H1 (cell line): ENCODE data around the gene STPG1. TPM values are rescaled to one million over a fixed set of nuclear protein-coding genes. Genes with fewer than 3 reads are reported as not detected.

Experiments used
- CTCF ChIA-PET: fragments of 300-600 bp; sonication (Branson Sonifier 250); formaldehyde crosslinking; loops from one replicate; lab custom pipeline; 2021; ENCODE audit not compliant: partially characterized antibody; lab: Charles Lee
- POLR2A ChIA-PET: fragments of 300-600 bp; sonication (Branson Sonifier 250); formaldehyde crosslinking; loops from one replicate; lab custom pipeline; 2021; ENCODE audit warnings: inconsistent platforms; ENCODE audit not compliant: partially characterized antibody; lab: Charles Lee
- DNase-seq, 2 experiments: peaks; one replicate each; pipeline versions ENCODE4 v3.0.0 to v3.0.0-alpha.2; 2010 to 2022; ENCODE audit warnings: low spot score in 2 of 2, low read depth in 1 of 2, mixed read lengths in 1 of 2
- FAIRE-seq: peaks from 2 replicates; lab custom pipeline; 2011; peaks lifted over from hg19 to GRCh38; lab: Jason Lieb, UNC
- H2AFZ ChIP-seq: 2 replicates; pipeline ENCODE4 v1.8.1; 2012; ENCODE audit warnings: low read length, inconsistent platforms
- H2AK5ac ChIP-seq: 2 replicates; pipeline ENCODE4 v1.6.1; 2013; ENCODE audit warnings: low read depth, low read length
- H2BK120ac ChIP-seq: replicated peaks from 2 replicates; pipeline ENCODE3; 2013; ENCODE audit warnings: low read depth, low read length, inconsistent platforms
- H2BK12ac ChIP-seq: 2 replicates; pipeline ENCODE4 v1.6.1; 2013; ENCODE audit warnings: low read depth, low read length
- H2BK15ac ChIP-seq: 2 replicates; pipeline ENCODE4 v1.6.1; 2013; ENCODE audit warnings: low read length
- H2BK20ac ChIP-seq: 2 replicates; pipeline ENCODE4 v1.6.1; 2013; ENCODE audit warnings: low read length
- H2BK5ac ChIP-seq: 2 replicates; pipeline ENCODE4 v1.6.1; 2013; ENCODE audit warnings: low read depth, low read length
- H3K14ac ChIP-seq: 2 replicates; pipeline ENCODE4 v1.6.1; 2013; ENCODE audit warnings: inconsistent platforms; ENCODE audit not compliant: insufficient read length
- H3K18ac ChIP-seq: 2 replicates; pipeline ENCODE4 v1.6.1; 2013; ENCODE audit warnings: low read length; ENCODE audit errors: extremely low read depth
- H3K23ac ChIP-seq: 2 replicates; pipeline ENCODE4 v1.6.1; 2013; ENCODE audit warnings: inconsistent platforms; ENCODE audit not compliant: insufficient read length
- H3K23me2 ChIP-seq: 2 replicates; pipeline ENCODE4 v1.6.1; 2013; ENCODE audit warnings: low read depth, low read length
- H3K27ac ChIP-seq: 2 replicates; pipeline ENCODE4 v1.6.1; 2011; ENCODE audit warnings: low read depth, low read length, inconsistent platforms
- H3K27me3 ChIP-seq, 4 experiments: replicated peaks in 1 of 4; 1 replicate in 1 of 4; 2 replicates in 3 of 4; pipeline versions ENCODE4 v1.6.1 to v1.8.1; 2011 to 2013; ENCODE audit warnings: low read length in 3 of 4, mild to moderate bottlenecking in 3 of 4, inconsistent platforms in 2 of 4, mixed read lengths in 2 of 4, moderate library complexity in 1 of 4; ENCODE audit not compliant: control insufficient read depth in 3 of 4, insufficient read depth in 3 of 4; ENCODE audit errors: extremely low read depth in 1 of 4
- H3K36me3 ChIP-seq, 4 experiments: 2 replicates each; pipeline versions ENCODE4 v1.6.1 to v1.8.1; 2011 to 2013; ENCODE audit warnings: mild to moderate bottlenecking in 4 of 4, low read length in 3 of 4, moderate library complexity in 2 of 4, control low read depth in 1 of 4, inconsistent platforms in 1 of 4; ENCODE audit not compliant: insufficient read depth in 4 of 4, control insufficient read depth in 2 of 4
- H3K4ac ChIP-seq: replicated peaks from 2 replicates; pipeline ENCODE3; 2013; ENCODE audit warnings: low read length, low read depth, mixed read lengths, inconsistent platforms; ENCODE audit not compliant: insufficient read length
- H3K4me1 ChIP-seq, 4 experiments: replicated peaks in 1 of 4; 1 replicate in 1 of 4; 2 replicates in 3 of 4; pipeline versions ENCODE4 v1.6.1 to v1.8.1; 2011 to 2013; ENCODE audit warnings: low read length in 3 of 4, inconsistent platforms in 2 of 4, mixed read lengths in 1 of 4; ENCODE audit not compliant: insufficient read depth in 4 of 4, control insufficient read depth in 3 of 4
- H3K4me2 ChIP-seq, 2 experiments: 2 replicates each; pipeline versions ENCODE4 v1.6.1 to v1.8.1; 2011 to 2013; ENCODE audit warnings: low read depth in 2 of 2, low read length in 2 of 2, control low read depth in 1 of 2, inconsistent platforms in 1 of 2, mild to moderate bottlenecking in 1 of 2; ENCODE audit not compliant: insufficient read depth in 1 of 2
- H3K4me3 ChIP-seq, 4 experiments: fragments of 200-600, 300-600 bp in 1 of 4; sonication (generic), shearing (Covaris generic), sonication (Bioruptor Twin) in 1 of 4; 2 replicates each; pipeline versions ENCODE4 v1.5.1 to v1.8.1; 2011 to 2016; ENCODE audit warnings: low read length in 4 of 4, low read depth in 3 of 4, control low read depth in 2 of 4, inconsistent platforms in 2 of 4, mild to moderate bottlenecking in 2 of 4, mixed read lengths in 1 of 4, moderate library complexity in 1 of 4; ENCODE audit not compliant: insufficient read depth in 2 of 4; ENCODE audit errors: extremely low read depth in 1 of 4
- H3K56ac ChIP-seq: replicated peaks from 2 replicates; pipeline ENCODE3; 2013; ENCODE audit warnings: low read depth, mild to moderate bottlenecking, mixed read lengths, low read length, inconsistent platforms; ENCODE audit not compliant: insufficient read length
- H3K79me1 ChIP-seq: 2 replicates; pipeline ENCODE4 v1.6.1; 2013; ENCODE audit warnings: low read depth, low read length, control low read depth
- H3K79me2 ChIP-seq, 2 experiments: 2 replicates each; pipeline versions ENCODE4 v1.6.1 to v1.8.1; 2012 to 2013; ENCODE audit warnings: low read length in 2 of 2, mild to moderate bottlenecking in 2 of 2, inconsistent platforms in 1 of 2; ENCODE audit not compliant: insufficient read depth in 2 of 2, control insufficient read depth in 1 of 2
- H3K9ac ChIP-seq, 4 experiments: replicated peaks in 1 of 4; 1 replicate in 1 of 4; 2 replicates in 3 of 4; pipeline versions ENCODE4 v1.6.1 to v1.8.1; 2011 to 2013; ENCODE audit warnings: low read depth in 3 of 4, low read length in 3 of 4, control low read depth in 2 of 4, mild to moderate bottlenecking in 2 of 4, moderate library complexity in 2 of 4, inconsistent platforms in 1 of 4; ENCODE audit errors: extremely low read depth in 1 of 4
- H3K9me3 ChIP-seq, 2 experiments: 2 replicates each; pipeline versions ENCODE4 v1.6.1 to v1.8.1; 2012 to 2013; ENCODE audit warnings: mild to moderate bottlenecking in 2 of 2, moderate library complexity in 2 of 2, control low read depth in 1 of 2, inconsistent platforms in 1 of 2, low read depth in 1 of 2, low read length in 1 of 2, mixed read lengths in 1 of 2; ENCODE audit not compliant: insufficient read depth in 2 of 2
- H4K20me1 ChIP-seq, 2 experiments: replicated peaks in 1 of 2; 2 replicates each; pipeline versions ENCODE3 to v1.8.1; 2011 to 2013; ENCODE audit warnings: inconsistent platforms in 2 of 2, low read length in 2 of 2, mild to moderate bottlenecking in 1 of 2; ENCODE audit not compliant: insufficient read depth in 2 of 2, control insufficient read depth in 1 of 2
- H4K5ac ChIP-seq: 2 replicates; pipeline ENCODE4 v1.6.1; 2013; ENCODE audit warnings: low read length, low read depth, mixed read lengths, inconsistent platforms; ENCODE audit not compliant: insufficient read length
- H4K8ac ChIP-seq: 2 replicates; pipeline ENCODE4 v1.8.0; 2013; ENCODE audit warnings: mild to moderate bottlenecking, moderate library complexity, low read length, inconsistent platforms; ENCODE audit not compliant: insufficient read depth; ENCODE audit errors: extremely low read depth
- H4K91ac ChIP-seq: replicated peaks from 2 replicates; pipeline ENCODE3; 2013; ENCODE audit warnings: low read length, mixed read lengths, inconsistent platforms; ENCODE audit not compliant: insufficient read length
- ASH2L ChIP-seq: fragments of 200-600, 300-600 bp; sonication (generic); IDR thresholded peaks from one replicate; pipeline ENCODE4 v1.7.1; 2017; ENCODE audit warnings: low read length
- CEBPB ChIP-seq: IDR thresholded peaks from 2 replicates; pipeline ENCODE4 v1.6.1; 2012; ENCODE audit warnings: low read depth, low read length
- KDM4A ChIP-seq: IDR thresholded peaks from one replicate; pipeline ENCODE4 v1.7.1; 2012; ENCODE audit warnings: low read depth, mild to moderate bottlenecking, moderate library complexity, low read length, inconsistent platforms; ENCODE audit not compliant: severe bottlenecking
- MAFK ChIP-seq: IDR thresholded peaks from 2 replicates; pipeline ENCODE4 v1.6.1; 2012; ENCODE audit warnings: low read depth, mild to moderate bottlenecking, improper control_type of control experiment, low read length
- PHF8 ChIP-seq: fragments of 200-600 bp; sonication (generic); conservative IDR thresholded peaks from 2 replicates; pipeline ENCODE4 v1.7.1; 2012; ENCODE audit warnings: low read depth, mild to moderate bottlenecking, inconsistent platforms, low read length, moderate library complexity
- RNF2 ChIP-seq: fragments of 200-900, 300-1000 bp; sonication (generic); IDR thresholded peaks from 2 replicates; pipeline ENCODE4 v1.7.1; 2016; ENCODE audit warnings: borderline replicate concordance, low read depth, mild to moderate bottlenecking, antibody characterized with exemption, low read length; ENCODE audit not compliant: poor library complexity, severe bottlenecking; ENCODE audit errors: missing control alignments
- SP1 ChIP-seq: IDR thresholded peaks from 2 replicates; pipeline ENCODE4 v1.6.1; 2011; ENCODE audit warnings: low read depth, low read length
- SUZ12 ChIP-seq: fragments of 200-600 bp; sonication (generic); IDR thresholded peaks from 2 replicates; pipeline ENCODE4 v1.6.1; 2012; ENCODE audit warnings: mild to moderate bottlenecking, inconsistent platforms, low read length, moderate library complexity, mixed read lengths
- TAF1 ChIP-seq: IDR thresholded peaks from 2 replicates; pipeline ENCODE4 v1.6.1; 2011; ENCODE audit warnings: mild to moderate bottlenecking, low read depth, low read length
- TAF7 ChIP-seq: optimal IDR thresholded peaks from 2 replicates; pipeline ENCODE3; 2011; ENCODE audit warnings: low read depth, mild to moderate bottlenecking, inconsistent platforms, low read length, moderate library complexity, borderline replicate concordance
- YY1 ChIP-seq: IDR thresholded peaks from 2 replicates; pipeline ENCODE4 v1.6.1; 2011; ENCODE audit warnings: low read depth, mild to moderate bottlenecking, low read length
- WGBS, 2 experiments: shearing (Covaris generic) in 1 of 2; methylation state at CpG; one replicate each; pipeline versions ENCODE4 v1.1.6 to v1.1.7; 2013 to 2015; ENCODE audit warnings: low lambda C conversion rate in 2 of 2, mixed read lengths in 2 of 2, inconsistent platforms in 1 of 2, low coverage in 1 of 2, missing lambda C conversion rate in 1 of 2; ENCODE audit not compliant: insufficient replicate concordance in 2 of 2, insufficient coverage in 1 of 2, insufficient read length in 1 of 2; ENCODE audit errors: extremely low coverage in 1 of 2, missing lambda C conversion rate in 1 of 2; 5-methylcytosine and 5-hydroxymethylcytosine counted together
- polyA plus RNA-seq, 7 experiments: library from polyadenylated mRNA; depleted of rRNA in 3 of 7; stranded (reverse) in 5 of 7; unstranded in 2 of 7; fragments of >200 nt in 5 of 7; fragments of 200-250 nt in 2 of 7; gene quantifications; 1 replicate in 5 of 7; 2 replicates in 1 of 7; 4 replicates in 1 of 7; pipeline versions ENCODE4 v1.2.1 to v1.2.3, GENCODE V29; 2011 to 2013; ENCODE audit warnings: missing spikeins in 2 of 7, mixed read lengths in 2 of 7
- total RNA-seq: library from RNA; stranded (reverse); fragmentation: NEBNext Ultra II Directional; extraction: Animal tissue kit (Norgen Biotek cat#: 25700); gene quantifications from 2 replicates; pipeline ENCODE4 v1.2.1, GENCODE V29; 2021

STPG1 gene
- total and polyA plus RNA-seq, 2 of the 8 experiments (the other 6 are each of a cell fraction or from before 2014, with no cell fraction given) = 10.3 to 11.2 TPM

- DNase-seq (no peak), FAIRE-seq (no peak)
- Histone ChIP-seq H4K91ac (peak overlapping the region; percentile 51), H4K5ac (no peak overlapping the region), H3K36me3 (no peaks in the 10 kb centered on the region), H2BK20ac (no peak overlapping the region), H3K9ac (no peak overlapping the region), H3K23me2 (peaks cover 15% of the 10 kb centered on the region; the same call in 1 of the 2 replicates), H3K27ac (no peak overlapping the region), H3K18ac (peak overlapping the region; percentile 94), H2BK5ac (no peak overlapping the region; the same call in 1 of the 2 replicates), H3K56ac (peak overlapping the region; percentile 7), H2BK120ac (no peak overlapping the region), H3K4ac (no peak overlapping the region), H2BK15ac (peak overlapping the region; percentile 99; the same call in 1 of the 2 replicates), H4K20me1 (no peaks in the 10 kb centered on the region), H3K9me3 (no peaks in the 10 kb centered on the region), H3K79me1 (no peaks in the 10 kb centered on the region), H3K4me1 (peaks cover 8 to 22% (median 13%) of the 10 kb centered on the region in 4 experiments), H3K4me2 (peak overlapping the region; percentile 85 to 92), H4K8ac (peak overlapping the region; percentile 75), H3K79me2 (no peaks in the 10 kb centered on the region), H3K27me3 (peaks cover 0 to 42% (median 38%) of the 10 kb centered on the region in 4 experiments; a peak in 6 of 7 replicates), H3K14ac (no peak overlapping the region), H2AFZ (peak overlapping the region; percentile 83; the same call in 1 of the 2 replicates), H2AK5ac (no peak overlapping the region), H3K23ac (no peak overlapping the region), H3K4me3 (peak overlapping the region; percentile 45 to 68 (median 56)), H2BK12ac (peak overlapping the region; percentile 94; the same call in 1 of the 2 replicates)
- ChIA-PET POLR2A (interaction anchor here (0.6 to 2.1 kb wide), 11 partner anchors 9 to 120 kb away, joined by 3 to 6 read pairs (median 3); no protein-coding TSS in a partner anchor), CTCF (interaction anchor here (0.7 to 7.8 kb wide), 16 partner anchors 9 to 165 kb away, joined by 3 to 60 read pairs (median 3); no protein-coding TSS in a partner anchor)
- 15% methylated on average over 57 of the region's 72 CpGs; no CpG with 5 or more reads in 1 of the 2 experiments for WGBS, 2 experiments
- TF ChIP-seq RNF2 = peak; percentile 25
- peak; percentile 77 for TF ChIP-seq KDM4A
- peak; percentile 89 for TF ChIP-seq ASH2L
- no peak for TF ChIP-seq MAFK
- 0 out of 2 replicates have a peak, but pooled peaks have one; percentile 37 for TF ChIP-seq TAF1
- TF ChIP-seq PHF8 = peak; percentile 44
- TF ChIP-seq SP1 = peak; percentile 12; the same call in 1 of the 2 replicates
- peak; percentile 62; the same call in 1 of the 2 replicates for TF ChIP-seq SUZ12
- TF ChIP-seq CEBPB = no peak
- TF ChIP-seq TAF7 = no peak
- TF ChIP-seq YY1 = 0 out of 2 replicates have a peak, but pooled peaks have one; percentile 16
These were observed 91.7 kb downstream of the STPG1 start for GRCh38 chr1:24321697-24322469.
